Small intestine (tissue), 7 donors: ENCODE measurements around the gene LPCAT2. TPM values are rescaled to one million over a fixed set of nuclear protein-coding genes. Genes with fewer than 3 reads are reported as not detected.
A peak's percentile ranks its signal among the peaks of the same experiment; 100 is the strongest.

Experiments used
- DNase-seq, 2 donors: peaks; one replicate each; pipeline versions ENCODE4 v3.0.0 to v3.0.0-alpha.2; 2013
- FAIRE-seq: peaks from 2 replicates; lab custom pipeline; 2012; peaks lifted over from hg19 to GRCh38; lab: Jason Lieb, UNC
- H3K27ac ChIP-seq, 3 donors: one replicate each; pipeline ENCODE4 v1.5.1; 2013; ENCODE audit warnings: low read length in 2 of 3, mild to moderate bottlenecking in 2 of 3, control low read depth in 1 of 3, inconsistent platforms in 1 of 3, low read depth in 1 of 3, moderate library complexity in 1 of 3
- H3K27me3 ChIP-seq, 3 donors: one replicate each; pipeline ENCODE4 v1.6.1; 2013; ENCODE audit warnings: low read length in 3 of 3, inconsistent platforms in 1 of 3; ENCODE audit not compliant: control insufficient read depth in 3 of 3, insufficient read depth in 3 of 3
- H3K36me3 ChIP-seq, 3 donors: one replicate each; pipeline ENCODE4 v1.6.1; 2013; ENCODE audit warnings: low read length in 3 of 3, inconsistent platforms in 1 of 3, low read depth in 1 of 3, mild to moderate bottlenecking in 1 of 3, moderate library complexity in 1 of 3; ENCODE audit not compliant: control insufficient read depth in 3 of 3, insufficient read depth in 2 of 3
- H3K4me1 ChIP-seq, 3 donors: one replicate each; pipeline ENCODE4 v1.6.1; 2013; ENCODE audit warnings: low read length in 2 of 3, inconsistent platforms in 1 of 3, low read depth in 1 of 3, mild to moderate bottlenecking in 1 of 3, moderate library complexity in 1 of 3; ENCODE audit not compliant: control insufficient read depth in 3 of 3, insufficient read depth in 2 of 3
- H3K4me3 ChIP-seq, 3 donors: one replicate each; pipeline ENCODE4 v1.5.1; 2013; ENCODE audit warnings: low read length in 3 of 3, control low read depth in 1 of 3, inconsistent platforms in 1 of 3, low read depth in 1 of 3, mild to moderate bottlenecking in 1 of 3, moderate library complexity in 1 of 3
- H3K9me3 ChIP-seq, 2 donors: one replicate each; pipeline ENCODE4 v1.6.1; 2013; ENCODE audit warnings: low read depth in 1 of 2, low read length in 1 of 2; ENCODE audit not compliant: control insufficient read depth in 2 of 2, insufficient read depth in 1 of 2
- WGBS, 3 donors: extraction: QIAGEN DNeasy Blood & Tissue Kit; methylation state at CpG; one replicate each; pipeline ENCODE4 v1.1.7; 2013; 5-methylcytosine and 5-hydroxymethylcytosine counted together
- polyA plus RNA-seq, 4 donors: library from polyadenylated mRNA; stranded (reverse) in 3 of 4; unstranded in 1 of 4; fragments of 200-250 nt in 3 of 4; fragments of 120-200 nt in 1 of 4; gene quantifications; one replicate each; pipeline versions ENCODE4 v1.2.1 to v1.2.3, GENCODE V29; 2013
- donor health status: healthy with polysubstance abuse.
- donor health status: control.
- donor health status: control.
- donor health status: Bipolar disorder and iron deficiency.
- donor health status: healthy.

The LPCAT2 gene
- polyA plus RNA-seq, 4 donors = 1.3 to 8.6 (median 4.9) TPM

GRCh38 chr16:55622272-55622671 is 113.4 kb downstream of the LPCAT2 start:
- no peak overlapping the region for H3K4me3 ChIP-seq
- H3K27ac ChIP-seq = no peak overlapping the region
- WGBS, 3 donors = 72 to 79% (median 77%) methylated on average over 3 of the region's 3 CpGs
- H3K36me3 ChIP-seq = no peaks in the 10 kb centered on the region
- H3K4me1 ChIP-seq = no peaks in the 10 kb centered on the region
- H3K27me3 ChIP-seq = no peaks in the 10 kb centered on the region
- DNase-seq = no peak
- H3K9me3 ChIP-seq = no peaks in the 10 kb centered on the region
- FAIRE-seq = no peak

- 26 to 32% (median 30%) methylated on average over 8 of the region's 8 CpGs for whole genome bisulfite sequencing, 3 donors
- H3K27ac ChIP-seq = no peak overlapping the region
- FAIRE-seq (no peak), DNase-seq (peak in 1 of 2 donors; percentile 6)
- H3K27me3 ChIP-seq = no peaks in the 10 kb centered on the region
- no peaks in the 10 kb centered on the region for H3K9me3 ChIP-seq
- H3K4me1 ChIP-seq = no peaks in the 10 kb centered on the region
- no peaks in the 10 kb centered on the region for H3K36me3 ChIP-seq
- no peak overlapping the region for H3K4me3 ChIP-seq
These were observed 114.2 kb downstream of the LPCAT2 start for GRCh38 chr16:55622930-55623561.

GRCh38 chr16:55623640-55624039 is 114.8 kb downstream of the LPCAT2 start:
- Histone ChIP-seq H3K4me1 (no peaks in the 10 kb centered on the region), H3K36me3 (no peaks in the 10 kb centered on the region), H3K4me3 (no peak overlapping the region), H3K27me3 (no peaks in the 10 kb centered on the region), H3K9me3 (no peaks in the 10 kb centered on the region), H3K27ac (no peak overlapping the region)
- no peak for FAIRE-seq
- DNase-seq = no peak
- WGBS, 3 donors = 65 to 90% (median 82%) methylated on average over 2 of the region's 2 CpGs

GRCh38 chr16:55624696-55625095 is 115.8 kb downstream of the LPCAT2 start:
- no peak for DNase-seq
- H3K27ac ChIP-seq = no peak overlapping the region
- H3K4me1 ChIP-seq = no peaks in the 10 kb centered on the region
- H3K4me3 ChIP-seq = no peak overlapping the region
- no peak for FAIRE-seq
- H3K27me3 ChIP-seq = no peaks in the 10 kb centered on the region
- no peaks in the 10 kb centered on the region for H3K9me3 ChIP-seq
- H3K36me3 ChIP-seq = no peaks in the 10 kb centered on the region
- WGBS, 3 donors = 92 to 95% (median 95%) methylated on average over 5 of the region's 5 CpGs

GRCh38 chr16:55625843-55626242 is 117.0 kb downstream of the LPCAT2 start:
- Histone ChIP-seq H3K36me3 (no peaks in the 10 kb centered on the region), H3K27me3 (no peaks in the 10 kb centered on the region), H3K4me3 (no peak overlapping the region), H3K9me3 (no peaks in the 10 kb centered on the region), H3K4me1 (no peaks in the 10 kb centered on the region), H3K27ac (no peak overlapping the region)
- FAIRE-seq (no peak), DNase-seq (no peak)
- WGBS, 3 donors = 70 to 74% (median 71%) methylated on average over 3 of the region's 3 CpGs

- 69 to 75% (median 70%) methylated on average over 6 of the region's 6 CpGs for WGBS, 3 donors
- FAIRE-seq = no peak
These were observed 119.6 kb downstream of the LPCAT2 start for GRCh38 chr16:55628306-55628968.

GRCh38 chr16:55630774-55631173 is 121.9 kb downstream of the LPCAT2 start:
- Histone ChIP-seq H3K4me1 (no peaks in the 10 kb centered on the region), H3K27me3 (no peaks in the 10 kb centered on the region), H3K9me3 (no peaks in the 10 kb centered on the region), H3K4me3 (no peak overlapping the region), H3K27ac (no peak overlapping the region), H3K36me3 (no peaks in the 10 kb centered on the region)
- FAIRE-seq = no peak
- no peak for DNase-seq

More at GRCh38 chr16:55628306-55628968, 119.6 kb downstream of the LPCAT2 start:
- DNase-seq = no peak
- H3K4me3 ChIP-seq = no peak overlapping the region
- no peaks in the 10 kb centered on the region for H3K36me3 ChIP-seq
- no peaks in the 10 kb centered on the region for H3K27me3 ChIP-seq
- H3K4me1 ChIP-seq = no peaks in the 10 kb centered on the region
- H3K27ac ChIP-seq = no peak overlapping the region
- no peaks in the 10 kb centered on the region for H3K9me3 ChIP-seq

- Histone ChIP-seq H3K4me3 (no peak overlapping the region), H3K4me1 (no peaks in the 10 kb centered on the region), H3K9me3 (no peaks in the 10 kb centered on the region), H3K27me3 (no peaks in the 10 kb centered on the region), H3K36me3 (no peaks in the 10 kb centered on the region), H3K27ac (no peak overlapping the region)
- DNase-seq = no peak
- FAIRE-seq = no peak
These were observed 123.4 kb downstream of the LPCAT2 start for GRCh38 chr16:55632259-55632658.

GRCh38 chr16:55634193-55634592 is 125.3 kb downstream of the LPCAT2 start:
- DNase-seq (no peak), FAIRE-seq (no peak)
- no peak overlapping the region for H3K4me3 ChIP-seq
- no peaks in the 10 kb centered on the region for H3K36me3 ChIP-seq
- H3K27ac ChIP-seq = no peak overlapping the region
- no peaks in the 10 kb centered on the region for H3K4me1 ChIP-seq
- H3K9me3 ChIP-seq = no peaks in the 10 kb centered on the region
- H3K27me3 ChIP-seq = no peaks in the 10 kb centered on the region
